DOHH2 (cell line): Measurements from ENCODE around the gene RRP1.

Experiments
- H3F3A ChIP-seq: fragments of 200-600 bp; sonication (generic), shearing (Covaris generic); 2 replicates; pipeline ENCODE4 v1.6.0; 2016; ENCODE audit warnings: antibody characterized with exemption, mild to moderate bottlenecking; ENCODE audit not compliant: control insufficient read depth, insufficient read depth
- H3K27ac ChIP-seq: fragments of 200-600 bp; sonication (generic); 2 replicates; pipeline ENCODE4 v1.5.1; 2014; ENCODE audit warnings: low read depth, mild to moderate bottlenecking, low read length, moderate library complexity
- H3K27me3 ChIP-seq: fragments of 200-600 bp; sonication (generic); 2 replicates; pipeline ENCODE4 v1.6.1; 2014; ENCODE audit warnings: mild to moderate bottlenecking, low read length, mixed read lengths; ENCODE audit not compliant: control insufficient read depth
- H3K36me3 ChIP-seq: fragments of 200-600 bp; sonication (generic); 2 replicates; pipeline ENCODE4 v1.6.1; 2014; ENCODE audit warnings: mild to moderate bottlenecking, low read length, moderate library complexity, mixed read lengths; ENCODE audit not compliant: control insufficient read depth
- H3K4me1 ChIP-seq: fragments of 200-600 bp; sonication (generic); 2 replicates; pipeline ENCODE4 v1.6.1; 2014; ENCODE audit warnings: mild to moderate bottlenecking, low read length, mixed read lengths; ENCODE audit not compliant: control insufficient read depth
- H3K4me2 ChIP-seq: fragments of 200-600 bp; sonication (generic); 2 replicates; pipeline ENCODE4 v1.6.0; 2014; ENCODE audit warnings: mild to moderate bottlenecking, low read length, moderate library complexity
- H3K4me3 ChIP-seq: fragments of 200-600 bp; sonication (generic); 2 replicates; pipeline ENCODE4 v1.5.1; 2014; ENCODE audit warnings: mild to moderate bottlenecking, low read length, mixed read lengths
- H3K79me2 ChIP-seq: fragments of 200-600 bp; sonication (generic); 2 replicates; pipeline ENCODE4 v1.6.1; 2014; ENCODE audit warnings: mild to moderate bottlenecking, low read length, mixed read lengths; ENCODE audit not compliant: control insufficient read depth
- H3K9me2 ChIP-seq: fragments of 200-600 bp; sonication (generic); replicated peaks from 2 replicates; pipeline ENCODE4 v1.6.1; 2014; ENCODE audit warnings: mild to moderate bottlenecking, low read length, mixed read lengths; ENCODE audit not compliant: control insufficient read depth
- H3K9me3 ChIP-seq: fragments of 200-600 bp; sonication (generic); 2 replicates; pipeline ENCODE4 v1.6.1; 2014; ENCODE audit warnings: antibody characterized with exemption, low read length, mixed read lengths; ENCODE audit not compliant: control insufficient read depth, insufficient read depth
- H4K20me1 ChIP-seq: fragments of 200-600 bp; sonication (generic); 2 replicates; pipeline ENCODE4 v1.6.0; 2014; ENCODE audit warnings: low read depth, mild to moderate bottlenecking, antibody characterized with exemption, low read length, moderate library complexity; ENCODE audit not compliant: control insufficient read depth, insufficient read depth
- EZH2phosphoT487 ChIP-seq: fragments of 200-600 bp; sonication (generic); IDR thresholded peaks from 2 replicates; pipeline ENCODE4 v1.6.1; 2017; ENCODE audit warnings: borderline replicate concordance, mild to moderate bottlenecking, antibody characterized with exemption, low read length, moderate library complexity, mixed read lengths
- TF ChIP-seq, protein P1 (sequence below): fragments of 200-600 bp; sonication (generic); IDR thresholded peaks from one replicate; pipeline ENCODE4 v1.5.1; 2014; ENCODE audit warnings: antibody characterized with exemption, mild to moderate bottlenecking, low read depth, low read length; ENCODE audit not compliant: poor library complexity, severe bottlenecking

The RRP1 gene

DNA sequence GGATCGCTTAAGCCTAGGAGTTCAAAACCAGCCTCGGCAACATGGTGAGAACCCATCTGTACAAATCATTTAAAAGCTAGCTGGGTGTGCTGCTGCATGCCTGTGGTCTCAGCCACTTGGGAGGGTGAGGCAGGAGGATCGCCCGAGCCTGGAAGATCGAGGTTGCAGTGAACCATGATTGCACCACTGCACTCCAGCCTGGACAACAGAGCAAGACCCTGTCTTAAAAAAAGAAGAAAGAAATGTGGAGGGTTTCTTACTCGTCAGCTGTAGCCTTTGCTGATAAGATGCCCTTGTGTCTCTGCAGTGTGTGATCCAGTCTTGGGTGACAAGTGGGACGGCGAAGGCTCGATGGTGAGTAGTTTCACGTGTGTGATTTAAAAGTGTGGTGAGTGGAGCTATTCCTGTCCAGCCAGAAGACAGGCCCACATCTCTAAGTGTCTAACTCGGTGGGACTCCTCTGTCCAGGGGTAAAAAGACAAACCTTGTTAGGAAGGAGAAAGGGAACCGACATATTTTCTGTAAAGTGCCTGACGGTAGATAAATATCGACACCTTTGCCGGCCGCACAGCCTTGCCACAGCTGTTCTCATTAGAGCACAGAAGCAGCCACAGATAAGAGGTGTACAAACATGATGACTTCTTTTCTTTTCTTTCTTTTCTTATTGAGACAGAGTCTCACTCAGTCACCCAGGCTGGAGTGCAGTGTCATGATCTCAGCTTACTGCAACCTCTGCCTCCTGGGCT is 43.4 kb upstream of the RRP1 start:
- no peaks in the 10 kb centered on the region for H3K4me1 ChIP-seq
- H3K36me3 ChIP-seq, result peaks cover 11% of the 10 kb centered on the region
- no peaks in the 10 kb centered on the region for H4K20me1 ChIP-seq
- H3K9me3 ChIP-seq, result no peaks in the 10 kb centered on the region
- no peak overlapping the region for H3K4me3 ChIP-seq
- no peaks in the 10 kb centered on the region for H3K27me3 ChIP-seq
- H3K4me2 ChIP-seq, result no peak overlapping the region
- no peaks in the 10 kb centered on the region for H3K79me2 ChIP-seq
- no peaks in the 10 kb centered on the region for H3F3A ChIP-seq
- H3K27ac ChIP-seq, result no peak overlapping the region
- H3K9me2 ChIP-seq, result no peaks in the 10 kb centered on the region
- TF ChIP-seq EZH2phosphoT487, result no peak
- TF ChIP-seq, protein P1, sequence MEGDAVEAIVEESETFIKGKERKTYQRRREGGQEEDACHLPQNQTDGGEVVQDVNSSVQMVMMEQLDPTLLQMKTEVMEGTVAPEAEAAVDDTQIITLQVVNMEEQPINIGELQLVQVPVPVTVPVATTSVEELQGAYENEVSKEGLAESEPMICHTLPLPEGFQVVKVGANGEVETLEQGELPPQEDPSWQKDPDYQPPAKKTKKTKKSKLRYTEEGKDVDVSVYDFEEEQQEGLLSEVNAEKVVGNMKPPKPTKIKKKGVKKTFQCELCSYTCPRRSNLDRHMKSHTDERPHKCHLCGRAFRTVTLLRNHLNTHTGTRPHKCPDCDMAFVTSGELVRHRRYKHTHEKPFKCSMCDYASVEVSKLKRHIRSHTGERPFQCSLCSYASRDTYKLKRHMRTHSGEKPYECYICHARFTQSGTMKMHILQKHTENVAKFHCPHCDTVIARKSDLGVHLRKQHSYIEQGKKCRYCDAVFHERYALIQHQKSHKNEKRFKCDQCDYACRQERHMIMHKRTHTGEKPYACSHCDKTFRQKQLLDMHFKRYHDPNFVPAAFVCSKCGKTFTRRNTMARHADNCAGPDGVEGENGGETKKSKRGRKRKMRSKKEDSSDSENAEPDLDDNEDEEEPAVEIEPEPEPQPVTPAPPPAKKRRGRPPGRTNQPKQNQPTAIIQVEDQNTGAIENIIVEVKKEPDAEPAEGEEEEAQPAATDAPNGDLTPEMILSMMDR, result no peak

DNA sequence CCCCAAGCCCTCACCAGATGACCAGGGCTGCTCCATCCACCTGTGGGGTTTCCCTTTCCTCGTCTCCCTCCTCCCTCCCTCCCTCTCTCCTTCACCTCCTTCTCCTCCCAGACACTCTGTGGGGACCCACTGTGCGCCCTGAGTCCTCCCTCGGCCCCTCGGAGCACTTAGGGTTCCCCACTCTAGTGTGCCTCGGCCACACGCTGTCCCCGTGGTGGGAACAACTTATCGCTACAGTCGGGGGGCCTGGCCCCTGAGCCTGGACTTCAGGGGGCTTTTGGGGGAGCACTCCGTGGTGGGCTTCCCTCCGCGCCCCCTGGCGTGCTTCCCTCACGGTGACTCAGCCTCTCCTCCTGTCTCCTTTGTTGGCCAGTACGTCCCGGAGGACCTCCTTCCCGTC is 40.8 kb upstream of the RRP1 start:
- Histone ChIP-seq H3K4me3 (no peak overlapping the region), H3K4me2 (no peak overlapping the region), H3K27me3 (no peaks in the 10 kb centered on the region), H3F3A (no peaks in the 10 kb centered on the region), H3K27ac (no peak overlapping the region), H3K79me2 (no peaks in the 10 kb centered on the region), H3K4me1 (no peaks in the 10 kb centered on the region), H3K9me3 (no peaks in the 10 kb centered on the region), H3K36me3 (peaks cover 14% of the 10 kb centered on the region), H3K9me2 (no peaks in the 10 kb centered on the region), H4K20me1 (no peaks in the 10 kb centered on the region)
- no peak for TF ChIP-seq EZH2phosphoT487
- TF ChIP-seq, protein P1, result no peak

DNA sequence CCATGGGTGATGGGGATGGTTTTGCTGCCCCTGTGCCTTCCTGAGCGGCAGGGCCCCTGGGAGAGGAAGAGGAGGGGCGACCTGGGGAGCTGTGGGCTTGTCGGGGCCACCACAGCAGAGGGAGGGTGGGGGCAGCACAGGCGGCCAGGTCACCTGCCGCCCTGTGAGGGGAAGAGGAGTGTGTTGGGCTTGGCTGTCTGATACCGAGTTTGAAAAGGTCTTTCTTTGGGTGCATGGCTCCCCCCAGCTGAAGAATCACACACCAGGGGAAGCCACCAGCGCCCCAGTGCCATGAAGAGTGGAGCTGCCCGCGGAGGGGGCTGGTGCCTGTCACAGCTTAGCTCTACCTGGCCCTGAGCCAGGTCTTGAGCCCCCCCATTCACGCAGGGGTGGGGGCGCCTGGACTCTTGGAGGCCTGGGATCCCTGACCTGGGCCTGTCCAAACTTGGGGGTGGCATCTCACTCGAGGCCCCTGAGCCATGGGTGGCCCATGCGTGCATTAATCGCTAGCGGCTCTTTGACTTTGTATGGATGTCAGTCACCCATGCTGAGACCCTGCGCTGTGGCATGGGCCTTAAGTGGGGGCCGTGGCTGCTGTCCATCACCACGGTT is 39.6 kb upstream of the RRP1 start:
- TF ChIP-seq, protein P1, result no peak
- no peak for TF ChIP-seq EZH2phosphoT487
- Histone ChIP-seq H3K9me2 (no peaks in the 10 kb centered on the region), H3K9me3 (no peaks in the 10 kb centered on the region), H3K27me3 (no peaks in the 10 kb centered on the region), H3K4me1 (no peaks in the 10 kb centered on the region), H4K20me1 (no peaks in the 10 kb centered on the region), H3K4me2 (no peak overlapping the region), H3K27ac (no peak overlapping the region), H3K79me2 (no peaks in the 10 kb centered on the region), H3K4me3 (no peak overlapping the region), H3F3A (no peaks in the 10 kb centered on the region), H3K36me3 (peaks cover 18% of the 10 kb centered on the region)
